GM12878 (cell line): Measurements from ENCODE around the gene SAP30L. TPM values are rescaled to one million over a fixed set of nuclear protein-coding genes. Genes with fewer than 3 reads are reported as not detected.
A peak's percentile ranks its signal among the peaks of the same experiment; 100 is the strongest.

ENCODE experiments used
- ATAC-seq: fragments of 200-7000 bp; cut with Tn5 transposase; 3 replicates; pipeline ENCODE4 v1.9.1; 2020; ENCODE audit warnings: mild to moderate bottlenecking, moderate library complexity
- BruUV-seq: library from RNA; stranded (reverse); fragments of 400-500 nt; replicated peaks from 2 replicates; lab custom pipeline; 2021; lab: Mats Ljungman, UMichigan
- CTCF ChIA-PET: fragments of 300-600 bp; sonication (Branson Sonifier 250); formaldehyde crosslinking; extraction: SDS; loops from one replicate; lab custom pipeline; 2021; ENCODE audit warnings: inconsistent platforms; lab: Yijun Ruan, JAX
- POLR2A ChIA-PET: fragments of 350-600 bp; formaldehyde crosslinking; extraction: SDS; loops from one replicate; lab custom pipeline; 2021; ENCODE audit warnings: inconsistent platforms; lab: Charles Lee
- RAD21 ChIA-PET: fragments of 300-600 bp; sonication (Branson Sonifier 250); formaldehyde crosslinking; loops from one replicate; lab custom pipeline; 2023; ENCODE audit warnings: antibody characterized with exemption; ENCODE audit not compliant: unreplicated experiment; lab: Charles Lee
- SMC1A ChIA-PET: fragments of 300-600 bp; sonication (Branson Sonifier 250); formaldehyde crosslinking; loops from one replicate; lab custom pipeline; 2023; ENCODE audit not compliant: unreplicated experiment, uncharacterized antibody; lab: Charles Lee
- DNase-seq: peaks from one replicate; pipeline ENCODE4 v3.0.0-alpha.2; 2011; ENCODE audit warnings: low read depth, low spot score
- FAIRE-seq: peaks from 3 replicates; lab custom pipeline; 2011; peaks lifted over from hg19 to GRCh38; lab: Jason Lieb, UNC
- H2AFZ ChIP-seq: 2 replicates; pipeline ENCODE4 v1.6.0; 2011; ENCODE audit warnings: low read depth, low read length, control low read depth; ENCODE audit not compliant: control insufficient read depth
- H3K27ac ChIP-seq: 2 replicates; pipeline ENCODE4 v1.5.1; 2011; ENCODE audit warnings: control low read depth; ENCODE audit not compliant: control insufficient read depth, insufficient read depth
- H3K27me3 ChIP-seq, 2 experiments: replicated peaks in 1 of 2; 2 replicates each; pipeline versions ENCODE4 v1.6.0 to v1.6.1; 2011; ENCODE audit warnings: low read length in 1 of 2; ENCODE audit not compliant: control insufficient read depth in 2 of 2, insufficient read depth in 2 of 2
- H3K36me3 ChIP-seq, 2 experiments: 2 replicates each; pipeline ENCODE4 v1.5.1; 2011; ENCODE audit warnings: low read length in 1 of 2; ENCODE audit not compliant: control insufficient read depth in 2 of 2, insufficient read depth in 2 of 2
- H3K4me1 ChIP-seq: 2 replicates; pipeline ENCODE4 v1.6.1; 2011; ENCODE audit warnings: mild to moderate bottlenecking, low read length, moderate library complexity, mixed read lengths; ENCODE audit not compliant: control insufficient read depth, insufficient read depth
- H3K4me2 ChIP-seq: 2 replicates; pipeline ENCODE4 v1.6.0; 2011; ENCODE audit warnings: control low read depth; ENCODE audit not compliant: control insufficient read depth, insufficient read depth
- H3K4me3 ChIP-seq: fragments of 200-600 bp; sonication (generic); 2 replicates; pipeline ENCODE4 v1.5.1; 2016
- H3K79me2 ChIP-seq: 2 replicates; pipeline ENCODE4 v1.6.0; 2011; ENCODE audit warnings: low read length; ENCODE audit not compliant: control insufficient read depth, insufficient read depth
- H3K9ac ChIP-seq: 2 replicates; pipeline ENCODE4 v1.8.0; 2011; ENCODE audit warnings: low read length, control low read depth, mixed read lengths; ENCODE audit not compliant: control insufficient read depth, insufficient read depth
- H3K9me3 ChIP-seq: replicated peaks from 3 replicates; pipeline ENCODE4 v1.5.1; 2011; ENCODE audit warnings: mild to moderate bottlenecking, low read length; ENCODE audit not compliant: control insufficient read depth, insufficient read depth
- H4K20me1 ChIP-seq: 2 replicates; pipeline ENCODE4 v1.6.0; 2011; ENCODE audit not compliant: control insufficient read depth, insufficient read depth
- BHLHE40 ChIP-seq, 2 experiments: fragments of 450-650 bp in 1 of 2; IDR thresholded peaks; 2 replicates each; pipeline ENCODE4 v1.6.1; 2011 to 2017; ENCODE audit warnings: low read depth in 2 of 2, borderline replicate concordance in 1 of 2, improper control_type of control experiment in 1 of 2, low read length in 1 of 2, mild to moderate bottlenecking in 1 of 2
- E2F8 ChIP-seq: fragments of 450-650 bp; IDR thresholded peaks from 2 replicates; pipeline ENCODE4 v1.6.1; 2018; ENCODE audit warnings: mild to moderate bottlenecking, low read depth, moderate library complexity; ENCODE audit not compliant: partially characterized antibody
- ETV6 ChIP-seq, 2 experiments: fragments of 450-650 bp in 1 of 2; IDR thresholded peaks in 1 of 2; conservative IDR thresholded peaks in 1 of 2; 2 replicates each; pipeline ENCODE4 v1.6.1; 2014; ENCODE audit warnings: antibody characterized with exemption in 1 of 2, borderline replicate concordance in 1 of 2, low read depth in 1 of 2, mild to moderate bottlenecking in 1 of 2, moderate library complexity in 1 of 2
- MEF2B ChIP-seq: fragments of 450-650 bp; IDR thresholded peaks from 2 replicates; pipeline ENCODE4 v1.6.1; 2018; ENCODE audit warnings: mild to moderate bottlenecking, moderate library complexity; ENCODE audit not compliant: partially characterized antibody, poor library complexity, severe bottlenecking
- PAX5 ChIP-seq: IDR thresholded peaks from 2 replicates; pipeline ENCODE4 v1.6.1; 2011; ENCODE audit warnings: low read depth, low read length, borderline replicate concordance
- RCOR1 ChIP-seq: conservative IDR thresholded peaks from 2 replicates; pipeline ENCODE4 v1.6.1; 2012; ENCODE audit warnings: low read depth, low read length, improper control_type of control experiment
- WGBS: methylation state at CpG from one replicate; pipeline ENCODE4 v1.1.6; 2016; ENCODE audit warnings: low lambda C conversion rate; ENCODE audit not compliant: insufficient replicate concordance, insufficient coverage; ENCODE audit errors: missing lambda C conversion rate; 5-methylcytosine and 5-hydroxymethylcytosine counted together
- in situ Hi-C: fragments of 300-500 bp; cut with MboI; formaldehyde crosslinking; loops from 9 replicates; pipeline ENCODE4 v1.14.3; 2018; ENCODE audit warnings: mixed read lengths
- intact Hi-C: fragments of 100-400 bp; cut with micrococcal nuclease; formaldehyde crosslinking; loops from one replicate; pipeline ENCODE4 v1.14.2; 2022; ENCODE audit not compliant: unreplicated experiment
- polyA plus RNA-seq, 11 experiments: library from polyadenylated mRNA; depleted of rRNA in 4 of 11; unstranded in 6 of 11; stranded (reverse) in 5 of 11; fragments of >200 nt; fragmentation: Nextera tagmentation in 4 of 11; fragmentation: Illumina TruSeq in 1 of 11; extraction: Ambion mirVana in 4 of 11; extraction: Trizol in 1 of 11; gene quantifications; 1 replicate in 1 of 11; 2 replicates in 10 of 11; pipeline versions ENCODE4 v1.2.1 to v1.2.3, GENCODE V29; 2011 to 2016; ENCODE audit warnings: inconsistent platforms in 2 of 11, missing spikeins in 2 of 11, low read depth in 1 of 11
- total RNA-seq, 4 experiments: library from RNA; depleted of rRNA in 3 of 4; stranded (reverse); fragments of >200 nt in 3 of 4; fragmentation: Illumina TruSeq in 1 of 4; extraction: Trizol in 1 of 4; gene quantifications; 2 replicates each; pipeline versions ENCODE4 v1.2.1 to v1.2.3, GENCODE V29; 2013 to 2021

The SAP30L gene
- total and polyA plus RNA-seq, 10 of the 15 experiments (the other 5 are each of a cell fraction or from before 2014, with no cell fraction given): 2.4 to 36.8 (median 15.7) TPM

- no peak for TF ChIP-seq PAX5
- no peak for TF ChIP-seq RCOR1
- no peak for TF ChIP-seq ETV6 (conservative IDR thresholded peaks at IDR 0.05 in 1 of 2, IDR thresholded peaks at IDR 0.05 in 1 of 2; ENCODE audit: borderline replicate concordance in 1 of 2, low read depth in 1 of 2)
Measured at GRCh38 chr5:154506716-154507080, 60.9 kb downstream of the SAP30L start (continued).

GRCh38 chr5:154508114-154508513, 62.3 kb downstream of the SAP30L start:
- ChIA-PET SMC1A (no interaction called here), RAD21 (no interaction called here), POLR2A (no interaction called here)
- no peaks in the 10 kb centered on the region for H4K20me1 ChIP-seq
- H3K27me3 ChIP-seq: no peaks in the 10 kb centered on the region
- H3K4me1 ChIP-seq: peaks cover 33% of the 10 kb centered on the region
- no peaks in the 10 kb centered on the region for H3K9me3 ChIP-seq
- ATAC-seq (no peak), FAIRE-seq (no peak), DNase-seq (no peak)
- in situ Hi-C loops (no loop called here), intact Hi-C loops (loop anchor here (10.0 kb wide), 1 partner anchor 247 kb away; the partner anchor contains the start of gene LARP1)
- WGBS: 81% methylated on average over 2 of the region's 2 CpGs
- H3K4me2 ChIP-seq: no peak overlapping the region
- no peak overlapping the region for H3K27ac ChIP-seq
- no peaks in the 10 kb centered on the region for H3K79me2 ChIP-seq
- no peak overlapping the region for H3K9ac ChIP-seq
- BruUV-seq: no TSS peak
- TF ChIP-seq E2F8 (no peak), MEF2B (peak; percentile 69), BHLHE40 (IDR thresholded peaks at IDR 0.05; ENCODE audit: borderline replicate concordance in 1 of 2, low read depth in 2 of 2, low read length in 1 of 2) (peak in 1 of 2 experiments; percentile 29; a peak in 1 of 4 replicates)
- TF ChIP-seq, all 136 proteins: peak for 2
- CTCF ChIA-PET: interaction anchor here (1.0 to 1.2 kb wide), 2 partner anchors 13 to 42 kb away, joined by 4 to 5 read pairs; no protein-coding TSS in a partner anchor
- H3K36me3 ChIP-seq: no peaks in the 10 kb centered on the region; a peak in 1 of 4 replicates
- no peak overlapping the region for H2AFZ ChIP-seq
- no peak overlapping the region for H3K4me3 ChIP-seq
